Measurements from ENCODE around the gene EPC1.

DNA sequence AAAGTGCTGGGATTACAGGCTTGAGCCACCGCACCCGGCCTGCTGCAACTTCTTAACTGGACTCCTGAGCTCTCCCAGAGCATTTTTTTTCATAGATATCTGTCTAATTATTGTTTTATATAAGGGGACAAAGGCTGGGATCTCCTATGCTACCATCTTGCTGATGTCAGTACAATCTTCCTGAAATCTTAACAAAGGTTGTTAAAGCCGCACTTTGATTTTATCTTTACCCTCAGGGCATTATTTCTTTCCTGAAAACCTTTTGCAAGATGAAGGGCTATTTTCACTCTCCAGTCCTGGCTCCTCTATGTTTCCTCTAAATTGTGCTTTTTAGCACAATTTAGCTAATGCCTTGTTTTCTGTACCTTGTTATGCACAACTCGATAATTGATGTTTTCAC lies 102.9 kb downstream of the EPC1 start:
- no peak for TF ChIP-seq EZH2 (IDR thresholded peaks at IDR 0.05; ENCODE audit: low read length, missing control alignments)
- TF ChIP-seq, protein P1, sequence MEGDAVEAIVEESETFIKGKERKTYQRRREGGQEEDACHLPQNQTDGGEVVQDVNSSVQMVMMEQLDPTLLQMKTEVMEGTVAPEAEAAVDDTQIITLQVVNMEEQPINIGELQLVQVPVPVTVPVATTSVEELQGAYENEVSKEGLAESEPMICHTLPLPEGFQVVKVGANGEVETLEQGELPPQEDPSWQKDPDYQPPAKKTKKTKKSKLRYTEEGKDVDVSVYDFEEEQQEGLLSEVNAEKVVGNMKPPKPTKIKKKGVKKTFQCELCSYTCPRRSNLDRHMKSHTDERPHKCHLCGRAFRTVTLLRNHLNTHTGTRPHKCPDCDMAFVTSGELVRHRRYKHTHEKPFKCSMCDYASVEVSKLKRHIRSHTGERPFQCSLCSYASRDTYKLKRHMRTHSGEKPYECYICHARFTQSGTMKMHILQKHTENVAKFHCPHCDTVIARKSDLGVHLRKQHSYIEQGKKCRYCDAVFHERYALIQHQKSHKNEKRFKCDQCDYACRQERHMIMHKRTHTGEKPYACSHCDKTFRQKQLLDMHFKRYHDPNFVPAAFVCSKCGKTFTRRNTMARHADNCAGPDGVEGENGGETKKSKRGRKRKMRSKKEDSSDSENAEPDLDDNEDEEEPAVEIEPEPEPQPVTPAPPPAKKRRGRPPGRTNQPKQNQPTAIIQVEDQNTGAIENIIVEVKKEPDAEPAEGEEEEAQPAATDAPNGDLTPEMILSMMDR (conservative IDR thresholded peaks at IDR 0.05 in 1 of 2, IDR thresholded peaks at IDR 0.05 in 1 of 2; ENCODE audit: low read depth in 1 of 2, low read length in 2 of 2) = no peak
